Thyroid gland (tissue), 4 donors: ENCODE data around the gene HSPA8. TPM values are rescaled to one million over a fixed set of nuclear protein-coding genes. Genes with fewer than 3 reads are reported as not detected.

Experiments
- DNase-seq, 2 donors: peaks; one replicate each; pipeline ENCODE4 v3.0.0-alpha.2; 2019
- H3K27ac ChIP-seq, 3 donors: fragments of 200-600 bp; sonication (generic); 1 replicate in 2 of 3; 2 replicates in 1 of 3; pipeline ENCODE4 v1.5.1; 2016 to 2019; ENCODE audit warnings: mild to moderate bottlenecking in 1 of 3, moderate library complexity in 1 of 3
- H3K27me3 ChIP-seq: fragments of 200-600 bp; sonication (generic); one replicate; pipeline ENCODE4 v1.5.1; 2019
- H3K36me3 ChIP-seq, 2 donors: fragments of 200-600 bp; sonication (generic); one replicate each; pipeline ENCODE4 v1.5.1; 2016 to 2019
- H3K4me1 ChIP-seq, 2 donors: fragments of 200-600 bp; sonication (generic); one replicate each; pipeline ENCODE4 v1.5.1; 2017 to 2019
- H3K4me3 ChIP-seq, 3 donors: fragments of 200-600 bp; sonication (generic); replicated peaks in 1 of 3; 1 replicate in 2 of 3; 2 replicates in 1 of 3; pipeline ENCODE4 v1.5.1; 2016; ENCODE audit warnings: mild to moderate bottlenecking in 1 of 3
- H3K9me3 ChIP-seq: fragments of 200-600 bp; sonication (generic); one replicate; pipeline ENCODE4 v1.5.1; 2017
- POLR2A ChIP-seq, 2 donors: fragments of 450-650 bp; IDR thresholded peaks; one replicate each; pipeline ENCODE4 v1.6.1; 2017; ENCODE audit warnings: antibody characterized with exemption in 2 of 2, mild to moderate bottlenecking in 2 of 2, moderate library complexity in 1 of 2
- WGBS, 2 donors: methylation state at CpG; one replicate each; pipeline ENCODE4 v1.1.5; 2017; 5-methylcytosine and 5-hydroxymethylcytosine counted together
- intact Hi-C: fragments of 100-400 bp; cut with DNase I; formaldehyde crosslinking; loops from one replicate; pipeline ENCODE4 v1.15.1; 2023
- total RNA-seq, 4 donors: library from RNA; depleted of rRNA; stranded (reverse); fragments of >200 nt; gene quantifications; one replicate each; pipeline ENCODE4 v1.2.3, GENCODE V29; 2016
- TF ChIP-seq, protein P1 (sequence below), 6 experiments: fragments of 200-600 bp in 3 of 6; fragments of 450-650 bp in 3 of 6; sonication (generic) in 3 of 6; IDR thresholded peaks; one replicate each; pipeline ENCODE4 v1.5.1; 2016 to 2019; ENCODE audit warnings: antibody characterized with exemption in 6 of 6, mild to moderate bottlenecking in 2 of 6, inconsistent platforms in 1 of 6, moderate library complexity in 1 of 6

Gene HSPA8
- total RNA-seq, 4 donors from 2014 or later: 641 to 1,030 (median 860) TPM

- intact Hi-C loops: loop anchor here (10.0 kb wide), 1 partner anchor 380 kb away; no protein-coding TSS in a partner anchor
- H3K27ac ChIP-seq: no peak overlapping the region
- WGBS, 2 donors: 95 to 98% methylated on average over 3 of the region's 3 CpGs
Measured at GRCh38 chr11:123104697-123105096, 42.8 kb upstream of the HSPA8 start.

DNA sequence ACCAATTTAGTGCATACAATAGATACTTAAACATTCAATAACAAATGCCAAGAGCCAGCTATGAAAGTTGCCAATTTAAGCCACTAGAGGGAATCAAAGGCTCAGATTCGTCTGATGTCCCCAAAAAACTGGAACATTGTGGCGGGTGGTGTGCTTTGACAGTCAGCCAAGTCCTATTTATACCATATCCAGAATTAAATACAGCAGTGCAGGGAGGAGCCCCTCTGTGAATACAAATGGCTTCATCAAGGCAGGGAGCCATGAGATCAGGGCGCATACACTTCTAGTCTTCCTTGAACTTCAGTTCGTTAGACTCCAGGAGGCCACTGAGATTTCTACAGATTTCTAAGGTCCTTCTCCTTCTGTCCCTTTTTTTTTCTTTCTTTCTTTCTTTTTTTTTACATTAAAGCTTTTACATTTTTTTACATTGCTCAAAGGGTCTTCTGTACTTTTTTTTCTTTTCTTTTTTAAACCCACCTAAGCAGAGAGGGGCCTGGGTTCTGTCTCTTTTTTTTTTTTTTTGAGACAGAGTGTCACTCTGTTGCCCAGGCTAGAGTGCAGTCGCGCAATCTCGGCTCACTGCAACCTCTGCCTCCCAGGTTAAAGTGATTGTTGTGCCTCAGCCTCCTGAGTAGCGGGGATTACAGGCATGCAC lies 41.5 kb upstream of the HSPA8 start:
- H3K4me3 ChIP-seq: no peak overlapping the region
- peak overlapping the region in 1 of 3 donors; percentile 38 for H3K27ac ChIP-seq
- H3K36me3 ChIP-seq: no peaks in the 10 kb centered on the region
- intact Hi-C loops: loop anchor here (10.0 kb wide), 1 partner anchor 381 kb away; no protein-coding TSS in a partner anchor
- TF ChIP-seq, protein P1, sequence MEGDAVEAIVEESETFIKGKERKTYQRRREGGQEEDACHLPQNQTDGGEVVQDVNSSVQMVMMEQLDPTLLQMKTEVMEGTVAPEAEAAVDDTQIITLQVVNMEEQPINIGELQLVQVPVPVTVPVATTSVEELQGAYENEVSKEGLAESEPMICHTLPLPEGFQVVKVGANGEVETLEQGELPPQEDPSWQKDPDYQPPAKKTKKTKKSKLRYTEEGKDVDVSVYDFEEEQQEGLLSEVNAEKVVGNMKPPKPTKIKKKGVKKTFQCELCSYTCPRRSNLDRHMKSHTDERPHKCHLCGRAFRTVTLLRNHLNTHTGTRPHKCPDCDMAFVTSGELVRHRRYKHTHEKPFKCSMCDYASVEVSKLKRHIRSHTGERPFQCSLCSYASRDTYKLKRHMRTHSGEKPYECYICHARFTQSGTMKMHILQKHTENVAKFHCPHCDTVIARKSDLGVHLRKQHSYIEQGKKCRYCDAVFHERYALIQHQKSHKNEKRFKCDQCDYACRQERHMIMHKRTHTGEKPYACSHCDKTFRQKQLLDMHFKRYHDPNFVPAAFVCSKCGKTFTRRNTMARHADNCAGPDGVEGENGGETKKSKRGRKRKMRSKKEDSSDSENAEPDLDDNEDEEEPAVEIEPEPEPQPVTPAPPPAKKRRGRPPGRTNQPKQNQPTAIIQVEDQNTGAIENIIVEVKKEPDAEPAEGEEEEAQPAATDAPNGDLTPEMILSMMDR (IDR thresholded peaks at IDR 0.05): peak in 5 of 6 experiments; percentile 20 to 73 (median 72)
- TF ChIP-seq POLR2A (IDR thresholded peaks at IDR 0.05): no peak
- H3K27me3 ChIP-seq: no peaks in the 10 kb centered on the region
- peaks cover 10 to 22% of the 10 kb centered on the region in 2 donors for H3K4me1 ChIP-seq
- DNase-seq: peak; percentile 55 to 65
- H3K9me3 ChIP-seq: no peaks in the 10 kb centered on the region
- 56 to 58% methylated on average over 8 of the region's 8 CpGs for WGBS, 2 donors

More at GRCh38 chr11:123104697-123105096, 42.8 kb upstream of the HSPA8 start:
- TF ChIP-seq POLR2A (IDR thresholded peaks at IDR 0.05): no peak
- TF ChIP-seq, protein P1 (IDR thresholded peaks at IDR 0.05): no peak
- Histone ChIP-seq H3K9me3 (no peaks in the 10 kb centered on the region), H3K4me1 (peaks cover 10 to 22% of the 10 kb centered on the region in 2 donors), H3K36me3 (no peaks in the 10 kb centered on the region), H3K27me3 (no peaks in the 10 kb centered on the region), H3K4me3 (no peak overlapping the region)
- no peak for DNase-seq

GRCh38 chr11:123100379-123101085 lies 38.6 kb upstream of the HSPA8 start:
- Histone ChIP-seq H3K4me3 (no peak overlapping the region), H3K9me3 (no peaks in the 10 kb centered on the region), H3K27ac (peak overlapping the region; percentile 40 to 50 (median 48)), H3K4me1 (peaks cover 10 to 22% of the 10 kb centered on the region in 2 donors), H3K27me3 (no peaks in the 10 kb centered on the region), H3K36me3 (no peaks in the 10 kb centered on the region)
- DNase-seq: peak; percentile 81 to 82
- TF ChIP-seq, protein P1 (IDR thresholded peaks at IDR 0.05): no peak
- TF ChIP-seq POLR2A (IDR thresholded peaks at IDR 0.05): no peak
- WGBS, 2 donors: 44 to 47% methylated on average over 7 of the region's 7 CpGs
- intact Hi-C loops: loop anchor here (10.0 kb wide), 1 partner anchor 384 kb away; no protein-coding TSS in a partner anchor

DNA sequence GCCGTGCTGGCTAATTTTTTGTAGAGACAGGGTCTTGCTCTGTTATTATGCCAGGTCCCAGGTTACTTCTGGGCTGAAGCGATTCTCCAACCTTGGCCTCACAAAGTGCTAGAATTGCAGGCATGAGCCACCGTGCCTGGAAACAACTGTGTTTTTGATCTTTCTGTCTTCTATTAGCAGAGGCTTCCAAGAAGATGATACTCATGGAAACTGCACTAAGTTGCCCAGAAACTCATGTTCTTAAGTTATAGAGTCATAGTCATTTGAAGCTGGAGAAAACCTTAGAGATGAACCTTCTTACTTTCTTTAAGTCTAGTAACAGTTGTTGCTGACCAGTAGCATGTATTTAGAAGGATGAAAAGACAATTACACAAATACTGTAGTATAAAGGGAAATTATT lies 37.1 kb upstream of the HSPA8 start:
- Histone ChIP-seq H3K9me3 (no peaks in the 10 kb centered on the region), H3K4me1 (peaks cover 10 to 22% of the 10 kb centered on the region in 2 donors), H3K27ac (no peak overlapping the region), H3K36me3 (no peaks in the 10 kb centered on the region), H3K4me3 (no peak overlapping the region), H3K27me3 (no peaks in the 10 kb centered on the region)
- TF ChIP-seq, protein P1 (IDR thresholded peaks at IDR 0.05): no peak
- TF ChIP-seq POLR2A (IDR thresholded peaks at IDR 0.05): no peak
- intact Hi-C loops: no loop called here
- WGBS, 2 donors: 86 to 87% methylated on average over 3 of the region's 3 CpGs
- DNase-seq: no peak

DNA sequence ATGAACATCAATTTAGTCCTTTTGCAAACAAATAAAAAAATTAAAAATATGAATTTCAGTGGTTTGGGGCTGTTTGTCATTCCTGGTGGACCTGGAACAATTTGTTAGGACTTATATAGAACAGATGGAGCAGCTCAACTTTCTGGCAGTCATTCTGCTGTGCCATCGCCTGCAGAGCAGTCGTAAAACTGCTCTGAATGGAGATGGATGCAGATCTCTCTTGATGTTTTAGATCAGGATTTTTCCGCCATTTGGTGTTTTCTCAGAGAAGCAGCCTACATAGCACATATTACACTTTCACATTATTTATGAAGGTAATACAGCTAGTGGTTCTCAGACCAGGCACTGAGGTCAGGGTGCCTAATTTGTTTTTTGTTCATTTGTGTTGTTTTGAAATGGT lies 31.8 kb upstream of the HSPA8 start:
- no peak for TF ChIP-seq POLR2A (IDR thresholded peaks at IDR 0.05)
- TF ChIP-seq, protein P1 (IDR thresholded peaks at IDR 0.05): no peak
- WGBS, 2 donors: 95 to 99% methylated on average over 3 of the region's 3 CpGs
- H3K4me1 ChIP-seq: no peaks in the 10 kb centered on the region
- no peak for DNase-seq
- H3K9me3 ChIP-seq: no peaks in the 10 kb centered on the region
- intact Hi-C loops: no loop called here
- H3K27ac ChIP-seq: no peak overlapping the region
- no peak overlapping the region for H3K4me3 ChIP-seq
- no peaks in the 10 kb centered on the region for H3K27me3 ChIP-seq
- H3K36me3 ChIP-seq: no peaks in the 10 kb centered on the region
